Keratinocyte (primary cell): ENCODE results near the gene CEBPE. TPM values are rescaled to one million over a fixed set of nuclear protein-coding genes. Genes with fewer than 3 reads are reported as not detected.

ENCODE experiments used
- DNase-seq: peaks from one replicate; pipeline ENCODE4 v3.0.0-alpha.2; 2011; ENCODE audit warnings: low read depth, missing footprints, low spot score
- FAIRE-seq: peaks from 2 replicates; lab custom pipeline; 2011; peaks lifted over from hg19 to GRCh38; lab: Jason Lieb, UNC
- H2AFZ ChIP-seq: 2 replicates; pipeline ENCODE4 v1.6.0; 2012; ENCODE audit warnings: low read length, control low read depth, inconsistent platforms; ENCODE audit not compliant: control insufficient read depth
- H3K27ac ChIP-seq: 2 replicates; pipeline ENCODE4 v1.5.1; 2011; ENCODE audit warnings: low read length; ENCODE audit not compliant: control insufficient read depth, insufficient read depth
- H3K27me3 ChIP-seq: 3 replicates; pipeline ENCODE4 v1.6.0; 2011; ENCODE audit warnings: low read length; ENCODE audit not compliant: control insufficient read depth, insufficient read depth; ENCODE audit errors: extremely low read depth
- H3K36me3 ChIP-seq, 2 experiments: 2 replicates in 1 of 2; 3 replicates in 1 of 2; pipeline ENCODE4 v1.5.1; 2011; ENCODE audit warnings: low read length in 2 of 2, mild to moderate bottlenecking in 1 of 2; ENCODE audit not compliant: control insufficient read depth in 2 of 2, insufficient read depth in 2 of 2; ENCODE audit errors: extremely low read depth in 1 of 2
- H3K4me1 ChIP-seq: 3 replicates; pipeline ENCODE4 v1.5.1; 2011; ENCODE audit warnings: low read length; ENCODE audit not compliant: control insufficient read depth, insufficient read depth; ENCODE audit errors: extremely low read depth
- H3K4me2 ChIP-seq: 3 replicates; pipeline ENCODE4 v1.6.0; 2011; ENCODE audit warnings: low read depth, low read length; ENCODE audit not compliant: control insufficient read depth, insufficient read depth; ENCODE audit errors: extremely low read depth
- H3K4me3 ChIP-seq, 3 experiments: fragments of 200-600 bp in 1 of 3; sonication (generic) in 1 of 3; 2 replicates in 2 of 3; 3 replicates in 1 of 3; pipeline ENCODE4 v1.5.1; 2011 to 2016; ENCODE audit warnings: low read length in 3 of 3, mild to moderate bottlenecking in 3 of 3, control low read depth in 2 of 3, inconsistent platforms in 1 of 3, low read depth in 1 of 3, mixed read lengths in 1 of 3, mixed run types in 1 of 3, moderate library complexity in 1 of 3; ENCODE audit not compliant: control insufficient read depth in 2 of 3, insufficient read depth in 2 of 3; ENCODE audit errors: extremely low read depth in 1 of 3
- H3K79me2 ChIP-seq: 2 replicates; pipeline ENCODE4 v1.6.0; 2012; ENCODE audit warnings: low read length; ENCODE audit not compliant: control insufficient read depth, insufficient read depth
- H3K9ac ChIP-seq: 3 replicates; pipeline ENCODE4 v1.6.0; 2011; ENCODE audit warnings: low read length; ENCODE audit not compliant: control insufficient read depth, insufficient read depth; ENCODE audit errors: extremely low read depth
- H3K9me1 ChIP-seq: 3 replicates; pipeline ENCODE4 v1.6.0; 2011; ENCODE audit warnings: low read length; ENCODE audit not compliant: control insufficient read depth, insufficient read depth; ENCODE audit errors: extremely low read depth
- H3K9me3 ChIP-seq: 2 replicates; pipeline ENCODE4 v1.5.1; 2012; ENCODE audit warnings: low read depth, low read length; ENCODE audit not compliant: control insufficient read depth
- H4K20me1 ChIP-seq: 3 replicates; pipeline ENCODE4 v1.6.0; 2011; ENCODE audit warnings: low read length; ENCODE audit not compliant: control insufficient read depth, insufficient read depth; ENCODE audit errors: extremely low read depth
- EZH2 ChIP-seq: IDR thresholded peaks from one replicate; pipeline ENCODE4 v1.6.1; 2012; ENCODE audit warnings: inconsistent platforms, mild to moderate bottlenecking, low read length, moderate library complexity
- dilution Hi-C: fragments of 300-500 bp; cut with MboI; formaldehyde crosslinking; loops from one replicate; pipeline ENCODE4 v1.7.0; 2020; ENCODE audit warnings: low sequenced_read_pairs; ENCODE audit not compliant: extremely low pct_ligation_motif_present
- polyA plus RNA-seq, 5 experiments: library from polyadenylated mRNA; depleted of rRNA in 3 of 5; stranded (reverse) in 3 of 5; stranded (forward) in 1 of 5; unstranded in 1 of 5; fragments of >200 nt; gene quantifications; 1 replicate in 1 of 5; 2 replicates in 3 of 5; 3 replicates in 1 of 5; pipeline versions ENCODE4 v1.2.1 to v1.2.3, GENCODE V29; 2011 to 2012; ENCODE audit warnings: missing spikeins in 2 of 5, low read depth in 1 of 5, low replicate concordance in 1 of 5
- TF ChIP-seq, protein P1 (sequence below), 3 experiments: IDR thresholded peaks in 1 of 3; conservative IDR thresholded peaks in 1 of 3; optimal IDR thresholded peaks in 1 of 3; 2 replicates in 2 of 3; 3 replicates in 1 of 3; pipeline versions ENCODE3 to v1.5.1; 2011; ENCODE audit warnings: low read length in 3 of 3, mild to moderate bottlenecking in 3 of 3, moderate library complexity in 2 of 3, control low read depth in 1 of 3, inconsistent platforms in 1 of 3; ENCODE audit not compliant: insufficient read depth in 2 of 3; ENCODE audit errors: extremely low read depth in 1 of 3

The CEBPE gene
- polyA plus RNA-seq, 1 donor (not counting 4 experiments of a cell fraction or from before 2014, with no cell fraction given), result not detected

DNA sequence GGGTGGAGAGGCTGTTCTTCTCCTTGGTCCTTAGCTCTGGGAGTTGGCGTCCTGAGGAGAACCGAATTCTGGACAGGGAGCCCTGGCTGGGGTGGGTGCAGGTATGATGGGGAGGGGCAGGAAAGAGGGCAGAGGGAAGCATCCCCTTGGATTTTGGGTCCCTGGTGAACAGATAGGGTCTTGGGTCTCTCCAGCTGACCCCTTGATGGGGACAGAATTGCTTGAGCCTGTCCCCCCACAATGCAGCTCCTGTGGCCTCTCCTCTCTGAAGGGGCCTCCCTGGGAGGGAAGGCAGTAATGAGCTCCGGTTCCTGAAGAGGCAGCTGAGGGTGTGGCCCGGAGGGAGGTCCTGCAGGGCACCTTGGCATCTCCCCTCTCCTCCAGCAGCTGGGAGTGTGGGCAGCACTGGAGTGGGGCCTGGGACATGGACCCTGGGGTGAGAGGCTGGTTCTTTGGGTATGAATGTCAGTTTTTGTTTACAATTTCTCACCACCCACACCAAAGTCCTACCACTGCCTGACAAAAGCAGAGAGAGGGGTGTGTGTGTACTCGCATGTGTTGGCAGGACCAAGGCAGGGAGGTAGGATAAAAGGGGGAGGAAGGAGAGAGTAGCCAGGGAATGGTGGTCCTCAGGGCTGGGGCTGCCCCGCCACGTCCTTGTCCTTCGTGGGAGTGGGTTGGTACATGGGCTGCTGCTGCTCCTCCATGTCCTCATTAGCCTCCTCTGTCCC, 7.7 kb upstream of the CEBPE start:
- Histone ChIP-seq H3K4me2 (no peak overlapping the region), H4K20me1 (no peaks in the 10 kb centered on the region), H3K4me3 (no peak overlapping the region), H3K9ac (no peak overlapping the region), H3K9me3 (no peaks in the 10 kb centered on the region), H3K9me1 (no peaks in the 10 kb centered on the region), H3K79me2 (no peaks in the 10 kb centered on the region), H3K36me3 (peaks cover 6 to 12% of the 10 kb centered on the region in 2 experiments), H2AFZ (no peak overlapping the region), H3K27ac (no peak overlapping the region), H3K27me3 (no peaks in the 10 kb centered on the region), H3K4me1 (peaks cover 27% of the 10 kb centered on the region)
- FAIRE-seq (no peak), DNase-seq (no peak)
- dilution Hi-C loops, result no loop called here
- TF ChIP-seq EZH2, result no peak
- TF ChIP-seq, protein P1, sequence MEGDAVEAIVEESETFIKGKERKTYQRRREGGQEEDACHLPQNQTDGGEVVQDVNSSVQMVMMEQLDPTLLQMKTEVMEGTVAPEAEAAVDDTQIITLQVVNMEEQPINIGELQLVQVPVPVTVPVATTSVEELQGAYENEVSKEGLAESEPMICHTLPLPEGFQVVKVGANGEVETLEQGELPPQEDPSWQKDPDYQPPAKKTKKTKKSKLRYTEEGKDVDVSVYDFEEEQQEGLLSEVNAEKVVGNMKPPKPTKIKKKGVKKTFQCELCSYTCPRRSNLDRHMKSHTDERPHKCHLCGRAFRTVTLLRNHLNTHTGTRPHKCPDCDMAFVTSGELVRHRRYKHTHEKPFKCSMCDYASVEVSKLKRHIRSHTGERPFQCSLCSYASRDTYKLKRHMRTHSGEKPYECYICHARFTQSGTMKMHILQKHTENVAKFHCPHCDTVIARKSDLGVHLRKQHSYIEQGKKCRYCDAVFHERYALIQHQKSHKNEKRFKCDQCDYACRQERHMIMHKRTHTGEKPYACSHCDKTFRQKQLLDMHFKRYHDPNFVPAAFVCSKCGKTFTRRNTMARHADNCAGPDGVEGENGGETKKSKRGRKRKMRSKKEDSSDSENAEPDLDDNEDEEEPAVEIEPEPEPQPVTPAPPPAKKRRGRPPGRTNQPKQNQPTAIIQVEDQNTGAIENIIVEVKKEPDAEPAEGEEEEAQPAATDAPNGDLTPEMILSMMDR (optimal IDR thresholded peaks at IDR 0.05 in 1 of 3, IDR thresholded peaks at IDR 0.05 in 1 of 3, conservative IDR thresholded peaks at IDR 0.05 in 1 of 3; ENCODE audit: extremely low read depth in 1 of 3, insufficient read depth in 2 of 3, low read length in 3 of 3), result no peak

DNA sequence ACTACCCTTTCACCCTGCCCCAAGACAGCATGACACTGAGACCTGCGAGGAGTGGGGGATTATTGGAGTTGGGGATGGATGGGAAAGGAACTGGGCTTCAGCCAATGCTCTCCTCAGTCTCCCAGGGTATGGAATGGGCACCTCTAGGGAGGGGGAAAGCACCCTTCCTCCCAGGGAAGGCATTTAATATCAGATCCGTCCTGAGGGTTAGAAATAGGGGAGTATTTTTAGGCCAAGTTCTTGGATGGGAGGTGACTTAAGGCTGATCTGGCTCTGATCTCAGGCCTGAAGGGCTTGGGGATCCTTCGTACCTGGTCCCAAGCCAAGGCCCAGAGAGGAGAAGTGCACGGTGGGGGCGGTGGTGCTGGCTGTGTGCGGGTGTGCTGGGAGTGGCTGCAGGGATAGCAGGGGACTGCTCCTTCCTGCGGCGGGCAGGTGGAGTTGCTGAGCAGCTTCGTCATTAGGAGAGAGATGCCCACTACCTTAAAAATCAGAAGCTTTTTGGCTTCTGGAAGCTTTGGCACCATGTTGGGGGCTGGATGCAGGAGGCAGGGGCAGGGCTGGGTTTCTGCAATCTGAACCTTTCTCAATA, 7.0 kb upstream of the CEBPE start:
- Histone ChIP-seq H3K36me3 (peaks cover 6 to 12% of the 10 kb centered on the region in 2 experiments), H3K27me3 (no peaks in the 10 kb centered on the region), H3K4me1 (peaks cover 27% of the 10 kb centered on the region), H3K9ac (no peak overlapping the region), H2AFZ (no peak overlapping the region), H3K9me3 (no peaks in the 10 kb centered on the region), H3K9me1 (no peaks in the 10 kb centered on the region), H3K4me2 (no peak overlapping the region), H4K20me1 (no peaks in the 10 kb centered on the region), H3K27ac (no peak overlapping the region), H3K79me2 (no peaks in the 10 kb centered on the region), H3K4me3 (no peak overlapping the region)
- FAIRE-seq (no peak), DNase-seq (no peak)
- dilution Hi-C loops, result no loop called here
- TF ChIP-seq EZH2, result no peak
- TF ChIP-seq, protein P1 (optimal IDR thresholded peaks at IDR 0.05 in 1 of 3, IDR thresholded peaks at IDR 0.05 in 1 of 3, conservative IDR thresholded peaks at IDR 0.05 in 1 of 3; ENCODE audit: extremely low read depth in 1 of 3, insufficient read depth in 2 of 3, low read length in 3 of 3), result peak in 1 of 3 experiments; percentile 22
